Keratinocyte (primary cell): ENCODE measurements around the gene CFAP100. TPM values are rescaled to one million over a fixed set of nuclear protein-coding genes. Genes with fewer than 3 reads are reported as not detected.

ENCODE experiments used
- DNase-seq: peaks from one replicate; pipeline ENCODE4 v3.0.0-alpha.2; 2011; ENCODE audit warnings: low read depth, missing footprints, low spot score
- FAIRE-seq: peaks from 2 replicates; lab custom pipeline; 2011; peaks lifted over from hg19 to GRCh38; lab: Jason Lieb, UNC
- H2AFZ ChIP-seq: 2 replicates; pipeline ENCODE4 v1.6.0; 2012; ENCODE audit warnings: low read length, control low read depth, inconsistent platforms; ENCODE audit not compliant: control insufficient read depth
- H3K27ac ChIP-seq: 2 replicates; pipeline ENCODE4 v1.5.1; 2011; ENCODE audit warnings: low read length; ENCODE audit not compliant: control insufficient read depth, insufficient read depth
- H3K27me3 ChIP-seq: 3 replicates; pipeline ENCODE4 v1.6.0; 2011; ENCODE audit warnings: low read length; ENCODE audit not compliant: control insufficient read depth, insufficient read depth; ENCODE audit errors: extremely low read depth
- H3K36me3 ChIP-seq, 2 experiments: 2 replicates in 1 of 2; 3 replicates in 1 of 2; pipeline ENCODE4 v1.5.1; 2011; ENCODE audit warnings: low read length in 2 of 2, mild to moderate bottlenecking in 1 of 2; ENCODE audit not compliant: control insufficient read depth in 2 of 2, insufficient read depth in 2 of 2; ENCODE audit errors: extremely low read depth in 1 of 2
- H3K4me1 ChIP-seq: 3 replicates; pipeline ENCODE4 v1.5.1; 2011; ENCODE audit warnings: low read length; ENCODE audit not compliant: control insufficient read depth, insufficient read depth; ENCODE audit errors: extremely low read depth
- H3K4me2 ChIP-seq: 3 replicates; pipeline ENCODE4 v1.6.0; 2011; ENCODE audit warnings: low read depth, low read length; ENCODE audit not compliant: control insufficient read depth, insufficient read depth; ENCODE audit errors: extremely low read depth
- H3K4me3 ChIP-seq, 3 experiments: fragments of 200-600 bp in 1 of 3; sonication (generic) in 1 of 3; 2 replicates in 2 of 3; 3 replicates in 1 of 3; pipeline ENCODE4 v1.5.1; 2011 to 2016; ENCODE audit warnings: low read length in 3 of 3, mild to moderate bottlenecking in 3 of 3, control low read depth in 2 of 3, inconsistent platforms in 1 of 3, low read depth in 1 of 3, mixed read lengths in 1 of 3, mixed run types in 1 of 3, moderate library complexity in 1 of 3; ENCODE audit not compliant: control insufficient read depth in 2 of 3, insufficient read depth in 2 of 3; ENCODE audit errors: extremely low read depth in 1 of 3
- H3K79me2 ChIP-seq: 2 replicates; pipeline ENCODE4 v1.6.0; 2012; ENCODE audit warnings: low read length; ENCODE audit not compliant: control insufficient read depth, insufficient read depth
- H3K9ac ChIP-seq: 3 replicates; pipeline ENCODE4 v1.6.0; 2011; ENCODE audit warnings: low read length; ENCODE audit not compliant: control insufficient read depth, insufficient read depth; ENCODE audit errors: extremely low read depth
- H3K9me1 ChIP-seq: 3 replicates; pipeline ENCODE4 v1.6.0; 2011; ENCODE audit warnings: low read length; ENCODE audit not compliant: control insufficient read depth, insufficient read depth; ENCODE audit errors: extremely low read depth
- H3K9me3 ChIP-seq: 2 replicates; pipeline ENCODE4 v1.5.1; 2012; ENCODE audit warnings: low read depth, low read length; ENCODE audit not compliant: control insufficient read depth
- H4K20me1 ChIP-seq: 3 replicates; pipeline ENCODE4 v1.6.0; 2011; ENCODE audit warnings: low read length; ENCODE audit not compliant: control insufficient read depth, insufficient read depth; ENCODE audit errors: extremely low read depth
- CTCF ChIP-seq, 3 experiments: IDR thresholded peaks in 1 of 3; conservative IDR thresholded peaks in 1 of 3; optimal IDR thresholded peaks in 1 of 3; 2 replicates in 2 of 3; 3 replicates in 1 of 3; pipeline versions ENCODE3 to v1.5.1; 2011; ENCODE audit warnings: low read length in 3 of 3, mild to moderate bottlenecking in 3 of 3, moderate library complexity in 2 of 3, control low read depth in 1 of 3, inconsistent platforms in 1 of 3; ENCODE audit not compliant: insufficient read depth in 2 of 3; ENCODE audit errors: extremely low read depth in 1 of 3
- EZH2 ChIP-seq: IDR thresholded peaks from one replicate; pipeline ENCODE4 v1.6.1; 2012; ENCODE audit warnings: inconsistent platforms, mild to moderate bottlenecking, low read length, moderate library complexity
- dilution Hi-C: fragments of 300-500 bp; cut with MboI; formaldehyde crosslinking; loops from one replicate; pipeline ENCODE4 v1.7.0; 2020; ENCODE audit warnings: low sequenced_read_pairs; ENCODE audit not compliant: extremely low pct_ligation_motif_present
- polyA plus RNA-seq, 5 experiments: library from polyadenylated mRNA; depleted of rRNA in 3 of 5; stranded (reverse) in 3 of 5; stranded (forward) in 1 of 5; unstranded in 1 of 5; fragments of >200 nt; gene quantifications; 1 replicate in 1 of 5; 2 replicates in 3 of 5; 3 replicates in 1 of 5; pipeline versions ENCODE4 v1.2.1 to v1.2.3, GENCODE V29; 2011 to 2012; ENCODE audit warnings: missing spikeins in 2 of 5, low read depth in 1 of 5, low replicate concordance in 1 of 5

The CFAP100 gene
- polyA plus RNA-seq, 1 donor (not counting 4 experiments of a cell fraction or from before 2014, with no cell fraction given) = not detected

- no peak overlapping the region for H3K27ac ChIP-seq
- H3K36me3 ChIP-seq = peaks cover 14 to 18% of the 10 kb centered on the region in 2 experiments
- dilution Hi-C loops = no loop called here
- peaks cover 2% of the 10 kb centered on the region for H3K9me1 ChIP-seq
- H3K9ac ChIP-seq = no peak overlapping the region
- no peak for TF ChIP-seq CTCF (optimal IDR thresholded peaks at IDR 0.05 in 1 of 3, IDR thresholded peaks at IDR 0.05 in 1 of 3, conservative IDR thresholded peaks at IDR 0.05 in 1 of 3; ENCODE audit: extremely low read depth in 1 of 3, insufficient read depth in 2 of 3, low read length in 3 of 3)
- no peak for TF ChIP-seq EZH2
- H3K9me3 ChIP-seq = no peaks in the 10 kb centered on the region
- no peaks in the 10 kb centered on the region for H3K4me1 ChIP-seq
- H3K4me3 ChIP-seq = no peak overlapping the region
- H2AFZ ChIP-seq = no peak overlapping the region
- H3K79me2 ChIP-seq = no peaks in the 10 kb centered on the region
- H4K20me1 ChIP-seq = peaks cover 4% of the 10 kb centered on the region
- no peak for DNase-seq
- FAIRE-seq = no peak
- H3K27me3 ChIP-seq = no peaks in the 10 kb centered on the region
- H3K4me2 ChIP-seq = no peak overlapping the region
Observed at GRCh38 chr3:126450219-126450618, 55.5 kb downstream of the CFAP100 start.

- FAIRE-seq = no peak
Observed at GRCh38 chr3:126450744-126451143, 56.0 kb downstream of the CFAP100 start.

More at GRCh38 chr3:126450744-126451143, 56.0 kb downstream of the CFAP100 start:
- Histone ChIP-seq H3K4me2 (no peak overlapping the region), H3K36me3 (peaks cover 18 to 19% of the 10 kb centered on the region in 2 experiments), H3K4me1 (no peaks in the 10 kb centered on the region), H3K79me2 (no peaks in the 10 kb centered on the region), H3K9me1 (no peaks in the 10 kb centered on the region), H3K9ac (no peak overlapping the region), H3K27ac (no peak overlapping the region), H3K27me3 (no peaks in the 10 kb centered on the region), H2AFZ (no peak overlapping the region), H3K9me3 (no peaks in the 10 kb centered on the region), H4K20me1 (peaks cover 4% of the 10 kb centered on the region), H3K4me3 (no peak overlapping the region)
- TF ChIP-seq CTCF (optimal IDR thresholded peaks at IDR 0.05 in 1 of 3, IDR thresholded peaks at IDR 0.05 in 1 of 3, conservative IDR thresholded peaks at IDR 0.05 in 1 of 3; ENCODE audit: extremely low read depth in 1 of 3, insufficient read depth in 2 of 3, low read length in 3 of 3) = no peak
- TF ChIP-seq EZH2 = no peak
- no peak for DNase-seq
- dilution Hi-C loops = no loop called here
